ENCODE results near the gene RASSF4.

DNA sequence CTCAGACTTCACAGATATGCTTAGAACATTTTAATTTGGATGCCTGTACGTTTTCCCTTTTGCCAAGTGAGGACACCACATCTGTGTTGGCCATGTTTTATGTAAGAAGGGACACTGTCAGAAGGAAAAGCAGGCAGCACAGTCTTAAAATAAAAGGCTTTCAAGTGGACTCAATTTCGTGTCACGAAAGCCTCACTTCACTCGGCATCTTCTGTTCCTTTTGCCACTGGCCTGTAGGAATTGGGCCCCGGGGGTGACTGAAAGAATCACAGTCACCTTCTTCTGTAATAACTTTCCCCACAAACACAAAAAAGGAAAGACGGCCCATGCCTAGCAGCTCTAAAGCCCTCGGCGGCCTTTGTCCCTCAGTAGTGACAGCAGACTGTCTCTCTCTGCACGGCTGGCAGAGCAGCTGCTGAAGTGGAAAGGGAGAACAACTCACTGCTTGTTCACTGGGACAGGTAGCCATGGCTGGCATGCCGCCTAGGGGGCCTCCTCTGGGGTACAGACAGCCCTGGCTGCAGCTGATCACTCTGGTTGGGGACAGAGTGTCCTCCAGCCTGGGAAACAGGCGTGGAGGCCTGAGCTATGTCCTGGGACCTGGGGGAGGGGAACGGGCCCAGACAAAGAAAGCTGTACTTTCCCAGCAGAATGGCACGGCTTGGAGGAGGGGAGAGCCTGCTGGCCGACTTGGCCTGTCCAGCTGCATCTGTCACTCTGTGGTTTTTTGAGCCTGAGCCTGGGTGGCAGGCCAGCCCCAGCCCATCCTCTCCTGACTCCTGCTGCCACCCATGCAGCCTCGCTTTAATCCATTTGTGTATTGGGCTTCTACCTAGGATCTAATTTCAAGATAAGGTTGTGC, 4.4 kb downstream of the RASSF4 start:
- no peak for TF ChIP-seq POLR2A (IDR thresholded peaks at IDR 0.05; ENCODE audit: low read depth, low read length)
- no peak for TF ChIP-seq CTCF (IDR thresholded peaks at IDR 0.05; ENCODE audit: extremely low read depth in 1 of 2, insufficient read depth in 1 of 2, low read depth in 1 of 2, low read length in 2 of 2)
- TF ChIP-seq EZH2 (IDR thresholded peaks at IDR 0.05; ENCODE audit: borderline replicate concordance, low read depth, low read length, severe bottlenecking), result no peak
- TF ChIP-seq FOS (IDR thresholded peaks at IDR 0.05; ENCODE audit: borderline replicate concordance, insufficient read depth, low read length), result no peak
- TF ChIP-seq JUN (IDR thresholded peaks at IDR 0.05; ENCODE audit: borderline replicate concordance, insufficient read depth, insufficient read length, low read depth), result no peak
- no peak for TF ChIP-seq GATA2 (IDR thresholded peaks at IDR 0.05; ENCODE audit: insufficient read depth, insufficient read length, low read depth, low read length)
